UCSD-AML1 (cell line): ENCODE results near the gene TFF3.

Source experiments
- DNase-seq: peaks from one replicate; lab custom pipeline; 2025; ENCODE audit not compliant: unreplicated experiment; lab: John Stamatoyannopoulos, UW

Gene TFF3

DNA sequence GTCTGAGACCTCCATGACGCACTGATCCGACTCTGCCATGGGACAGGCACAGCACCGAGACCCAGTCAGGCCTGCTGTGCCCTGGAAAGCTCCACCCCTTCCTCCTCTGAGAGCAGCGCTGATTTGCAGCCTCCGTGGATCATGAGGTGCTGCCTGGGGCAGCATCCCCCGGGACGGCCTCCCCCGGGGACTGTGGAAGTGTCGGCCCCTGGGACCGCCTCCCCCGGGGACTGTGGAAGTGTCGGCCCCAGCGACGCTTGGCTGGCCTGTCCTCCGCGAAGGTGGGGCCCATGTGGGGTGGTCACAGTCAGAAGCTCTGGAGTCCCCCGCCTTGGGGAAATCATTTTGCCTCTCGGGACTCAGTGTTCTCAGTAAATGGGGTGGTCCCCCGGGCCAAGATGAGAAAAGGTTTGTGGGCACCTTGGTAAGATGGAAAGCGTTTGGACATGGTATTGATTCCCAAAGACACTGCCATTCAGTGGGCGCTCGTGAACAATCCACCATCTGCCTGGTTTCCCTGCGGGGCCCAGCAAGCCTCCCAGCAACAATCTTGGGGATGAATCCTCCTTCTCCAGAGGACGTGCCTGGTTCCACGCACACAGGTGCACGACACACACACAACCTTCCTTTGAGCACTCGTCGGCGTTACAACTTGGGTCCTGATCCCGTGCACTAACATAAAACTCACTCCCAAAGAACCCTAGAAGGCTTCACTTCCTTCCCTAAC is 32.6 kb upstream of the TFF3 start:
- DNase-seq: no peak

DNA sequence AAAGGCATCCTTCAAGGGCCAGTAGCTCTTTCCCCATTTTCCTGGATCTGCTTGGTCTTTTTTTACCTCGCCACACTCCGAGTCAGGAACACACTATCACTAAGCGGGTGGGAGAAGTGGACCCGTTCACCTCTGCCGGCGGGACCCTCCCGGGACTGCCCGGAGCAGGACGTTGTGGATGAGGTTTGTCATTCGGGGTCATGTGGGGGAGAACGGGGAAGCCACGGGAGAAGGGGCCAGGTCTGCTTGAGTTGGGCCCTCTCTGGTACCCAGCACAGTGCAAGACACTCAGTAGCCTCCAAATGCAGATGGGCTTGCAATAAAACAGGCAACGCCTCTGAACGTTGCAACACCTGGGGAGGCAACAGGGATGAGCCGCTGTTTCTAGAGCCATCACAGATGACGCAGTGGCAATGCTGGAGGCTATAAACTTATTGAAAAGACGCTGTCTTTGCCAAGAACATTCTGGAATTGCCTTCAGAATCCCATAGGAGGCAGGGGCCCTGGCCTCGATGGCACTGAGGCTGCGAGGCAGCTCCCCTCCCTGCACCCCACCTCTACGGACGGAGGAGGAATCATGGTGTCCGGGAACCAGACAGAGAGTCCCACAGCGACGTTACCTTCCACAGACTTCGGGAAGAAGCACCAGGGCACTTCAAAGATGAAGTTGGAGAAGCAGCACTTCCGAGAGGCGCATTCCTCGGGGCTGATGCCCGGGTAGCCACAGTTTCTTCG is 31.8 kb upstream of the TFF3 start:
- DNase-seq: no peak

DNA sequence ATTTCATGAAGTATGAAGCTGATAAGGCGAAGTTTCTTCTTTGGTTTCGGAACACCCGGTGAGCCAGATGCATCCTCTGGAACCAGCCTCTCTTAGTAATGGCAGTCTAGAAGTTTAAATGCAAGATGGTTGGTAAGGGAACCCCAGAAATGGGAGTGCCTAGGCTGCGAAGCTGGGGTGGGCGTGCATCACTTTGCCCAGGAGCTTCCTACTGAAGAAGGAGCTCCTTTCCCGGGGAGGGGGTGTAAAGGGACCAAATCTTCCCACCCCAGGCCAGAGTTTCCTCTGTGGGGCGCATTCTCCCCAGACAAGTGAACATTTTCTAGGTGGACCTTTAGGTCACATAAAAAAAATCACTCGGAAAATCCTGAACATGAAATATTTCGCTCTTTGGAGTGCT is 31.2 kb upstream of the TFF3 start:
- DNase-seq: no peak

DNA sequence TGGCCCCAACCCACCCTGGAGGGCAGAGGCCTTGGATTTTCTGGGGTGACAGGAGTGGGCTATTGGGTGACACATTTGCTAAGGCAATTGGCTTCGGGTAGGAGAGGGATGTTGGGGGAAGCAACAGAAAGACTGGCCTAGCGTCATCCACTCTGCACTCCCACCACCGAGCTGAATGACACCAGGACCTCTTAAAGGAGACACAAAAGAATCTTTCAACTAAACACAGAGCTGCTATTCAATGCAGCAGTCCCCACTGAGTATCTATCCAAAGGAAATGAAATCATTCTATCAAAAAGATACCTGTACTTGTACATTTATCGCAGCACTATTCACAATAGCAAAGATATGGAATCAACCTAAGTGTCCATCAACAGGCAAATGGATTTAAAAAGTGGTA is 29.4 kb upstream of the TFF3 start:
- no peak for DNase-seq

DNA sequence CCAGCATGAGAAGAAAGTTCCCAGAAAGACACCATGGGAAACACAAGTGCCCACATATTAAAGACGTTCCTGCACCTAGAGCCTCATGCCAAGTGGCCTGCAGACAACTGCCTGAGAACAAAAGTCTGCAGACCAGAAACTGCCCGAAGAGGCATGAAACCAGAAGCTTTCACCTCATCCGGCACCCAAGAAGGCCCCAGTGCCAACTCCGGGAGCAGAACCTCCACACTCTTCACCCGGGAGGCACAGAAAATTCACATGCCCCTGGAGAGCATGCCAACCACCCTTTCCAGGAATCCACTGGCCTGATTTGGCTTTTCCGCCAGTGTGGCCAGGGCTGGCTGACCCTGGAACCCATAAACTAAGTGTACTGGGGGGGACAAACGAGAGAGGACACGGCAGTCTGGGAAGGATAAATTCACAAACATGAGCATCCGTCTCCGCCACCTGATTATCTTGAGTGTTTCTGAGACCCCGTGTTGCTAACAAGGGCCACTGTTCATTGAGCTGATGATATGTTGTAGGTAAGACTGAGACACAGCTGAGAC is 28.8 kb upstream of the TFF3 start:
- DNase-seq: no peak

DNA sequence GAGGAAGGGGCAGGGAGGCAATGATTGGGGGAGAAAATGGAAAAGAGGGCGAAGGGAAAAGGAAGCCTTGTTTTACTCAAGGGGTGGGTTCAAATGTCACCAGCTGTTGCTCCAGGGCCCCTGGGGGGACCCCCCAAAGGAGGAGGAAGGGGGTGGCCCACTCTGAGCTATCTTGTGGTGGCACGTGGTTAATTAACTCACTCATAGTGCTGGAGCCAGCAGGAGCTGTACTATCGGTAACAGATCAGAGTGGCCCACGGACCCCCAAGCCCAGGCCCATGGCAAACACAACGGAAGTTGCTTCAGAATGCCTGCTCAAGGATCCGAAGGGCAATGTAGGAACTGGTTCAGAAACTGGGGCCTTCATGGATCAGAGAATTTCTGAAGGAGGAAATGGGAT is 28.3 kb upstream of the TFF3 start:
- no peak for DNase-seq

DNA sequence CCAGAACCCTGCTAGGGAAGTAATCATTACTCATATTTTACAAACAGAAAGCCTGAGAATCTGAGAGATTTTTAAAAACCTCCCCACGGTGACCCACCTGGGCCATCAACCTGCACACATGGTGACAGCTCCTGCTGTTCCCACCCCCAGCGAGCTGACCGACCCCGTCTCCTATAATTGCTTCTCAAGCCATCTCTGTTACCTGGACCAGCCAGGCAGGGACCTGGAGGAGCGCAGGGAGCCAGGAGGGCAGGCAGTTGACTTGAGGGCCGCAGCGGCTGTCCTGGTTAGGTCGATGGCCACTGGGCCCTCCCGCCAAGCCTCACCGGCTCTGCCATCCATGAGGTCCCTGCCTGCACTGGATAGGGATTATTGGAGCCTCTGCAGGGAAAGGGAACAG is 27.9 kb upstream of the TFF3 start:
- no peak for DNase-seq

DNA sequence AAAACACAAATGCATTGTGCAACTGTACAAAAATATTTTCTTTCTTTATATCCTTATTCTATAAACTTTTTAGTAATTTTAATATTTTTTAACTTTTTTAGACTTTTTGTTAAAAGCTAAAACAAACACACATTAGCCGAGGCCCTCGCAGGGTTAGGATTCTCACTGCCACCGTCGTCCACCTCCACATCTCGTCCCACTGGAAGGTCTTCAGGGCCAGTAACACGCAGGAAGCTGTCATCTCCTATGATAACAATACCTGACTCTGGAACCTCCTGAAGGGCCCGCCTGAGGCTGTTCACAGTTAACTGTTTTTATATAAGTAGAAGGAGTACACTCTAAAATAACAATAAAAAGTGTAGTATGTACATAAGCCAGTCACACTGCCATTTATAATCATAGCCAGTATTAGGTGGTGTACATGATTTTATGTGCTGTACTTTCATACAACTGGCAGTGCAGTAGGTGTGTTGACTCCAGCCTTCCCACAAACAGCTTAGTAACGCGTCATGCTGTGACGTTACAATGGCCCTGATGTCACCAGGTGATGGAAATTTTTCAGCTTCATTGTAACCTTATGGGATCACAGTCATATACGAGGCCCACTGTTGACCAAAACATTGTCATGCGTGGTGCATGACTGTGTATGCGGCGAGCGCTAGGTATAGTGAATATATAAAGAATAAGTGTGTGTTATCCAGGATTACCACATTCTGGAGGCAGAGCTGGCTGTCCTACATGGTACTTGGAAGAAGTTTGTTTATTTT is 26.8 kb upstream of the TFF3 start:
- DNase-seq: no peak

DNA sequence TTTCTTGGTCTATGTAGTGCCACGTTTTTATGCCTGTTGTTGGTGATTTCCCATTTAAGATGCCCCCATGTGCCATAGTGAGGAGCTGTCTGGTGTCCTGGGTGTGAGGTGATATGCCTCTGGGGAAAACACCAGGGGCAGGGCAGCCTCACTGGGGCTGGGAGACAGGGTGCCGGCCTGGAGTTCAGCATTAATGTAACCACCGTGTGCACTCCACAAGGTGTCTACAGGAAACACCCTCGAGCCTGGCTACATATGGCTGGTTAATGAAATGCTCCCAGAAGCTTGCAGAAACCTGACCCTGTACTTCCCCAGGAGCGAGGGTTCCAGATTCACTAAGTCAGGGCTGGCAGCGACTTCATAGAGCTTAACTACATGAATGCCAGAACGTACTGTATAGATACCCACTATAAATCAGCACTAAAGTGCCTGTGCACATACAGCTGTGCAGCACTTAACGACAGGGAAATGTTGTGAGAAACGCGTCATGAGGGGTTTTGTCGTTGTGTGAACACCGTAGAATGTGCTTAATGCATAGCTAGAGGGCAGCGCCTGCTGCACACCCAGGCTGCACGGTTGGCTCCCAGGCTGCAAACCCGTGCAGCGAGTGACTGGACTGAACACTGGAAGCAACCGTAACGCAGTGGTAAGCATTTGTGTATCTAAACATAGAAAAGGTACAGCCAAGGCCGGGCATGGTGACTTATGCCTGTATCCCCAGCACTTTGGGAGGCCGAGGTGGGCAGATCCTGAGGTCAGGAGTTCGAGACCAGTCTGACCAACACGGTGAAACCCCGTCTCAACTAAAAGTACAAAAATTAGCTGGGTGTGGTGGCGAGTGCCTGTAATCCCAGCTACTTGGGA is 25.2 kb upstream of the TFF3 start:
- DNase-seq: no peak

DNA sequence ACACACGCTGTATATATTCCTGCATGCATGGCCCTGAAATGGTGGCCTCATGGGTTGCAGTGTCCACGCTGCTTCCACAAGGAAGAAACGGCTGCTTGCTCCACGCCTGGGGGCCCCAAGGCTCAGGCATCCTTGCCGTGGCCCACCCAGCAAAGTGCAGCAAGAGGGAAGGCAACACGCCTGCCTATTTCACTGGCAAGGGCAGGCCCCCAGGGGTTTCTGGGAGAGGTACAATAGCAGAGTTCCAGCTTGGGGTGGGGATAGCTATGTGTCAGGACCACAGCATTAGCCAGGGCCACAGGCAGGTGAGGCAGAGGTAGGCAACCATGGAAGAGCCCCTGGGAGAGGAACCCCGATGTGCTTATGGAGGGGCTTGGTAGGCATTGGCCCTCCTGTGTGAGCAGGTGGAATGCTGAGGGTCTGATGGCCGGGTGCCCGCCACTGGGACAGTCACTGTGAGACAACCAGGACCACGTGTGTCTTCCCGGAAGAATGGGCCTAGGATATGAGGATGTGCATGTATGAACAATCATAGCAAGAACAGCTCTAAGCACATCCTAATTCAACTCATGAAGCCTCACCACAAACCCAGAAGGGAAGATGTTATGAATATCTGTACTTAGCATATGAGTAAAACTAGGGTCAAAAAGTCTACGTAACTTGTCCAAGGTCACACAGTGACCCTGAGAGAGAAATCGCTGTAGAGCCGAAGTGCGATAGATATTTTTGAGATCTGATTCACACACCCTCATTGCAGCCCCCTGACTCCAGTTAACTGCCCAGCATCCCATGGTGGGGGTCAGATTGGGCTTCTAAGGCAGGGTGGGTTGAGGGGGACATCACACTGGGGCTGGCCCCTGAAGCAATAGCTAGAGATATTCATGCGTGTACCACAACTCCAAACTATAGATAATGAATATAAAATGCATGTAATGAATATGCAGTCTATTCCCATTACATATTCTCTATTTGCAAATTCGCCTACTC is 23.8 kb upstream of the TFF3 start:
- no peak for DNase-seq

DNA sequence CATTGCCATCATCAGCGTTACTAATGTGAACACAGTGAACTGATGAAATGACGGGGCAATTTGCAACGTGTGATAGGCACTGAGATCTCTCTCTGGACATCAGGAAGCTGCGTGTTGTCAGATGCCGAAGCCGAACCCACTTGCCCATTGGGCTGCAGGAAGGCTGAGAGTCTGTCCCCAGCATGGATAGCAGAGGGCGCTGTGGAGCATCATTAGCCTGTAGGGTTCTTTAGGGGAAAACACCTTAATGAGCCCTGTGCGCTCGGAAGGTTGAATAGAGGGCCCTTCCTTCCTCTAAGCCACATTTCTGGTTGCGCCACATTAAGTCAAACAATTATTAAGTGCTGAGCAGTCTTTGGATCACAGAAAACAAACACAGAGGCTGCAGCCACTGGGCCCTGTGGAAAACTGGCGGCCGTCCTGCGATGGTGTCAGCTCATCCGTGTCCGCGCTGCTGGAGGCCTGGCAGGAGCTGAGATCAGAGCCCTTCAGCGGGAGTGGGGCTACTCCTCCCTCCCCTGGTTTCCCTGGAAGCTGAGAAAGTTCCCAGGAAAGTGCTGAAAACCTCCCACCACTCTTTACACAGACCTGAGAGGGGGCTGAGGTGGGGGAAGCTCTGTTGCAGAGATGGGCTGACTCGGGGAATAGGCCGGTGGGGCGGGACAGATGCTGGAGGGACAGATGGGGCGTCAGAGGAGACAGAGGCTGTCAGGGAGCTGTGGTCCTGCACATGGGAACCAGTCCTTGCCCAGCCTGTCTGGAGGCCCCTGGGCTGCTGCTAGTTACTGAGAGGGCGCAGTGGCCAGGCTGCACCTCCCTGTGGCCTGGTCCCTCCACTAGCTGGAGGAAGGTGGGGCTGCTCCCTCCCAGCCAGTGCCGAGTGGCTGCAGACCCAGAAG is 22.9 kb upstream of the TFF3 start:
- DNase-seq: peak; percentile 75

DNA sequence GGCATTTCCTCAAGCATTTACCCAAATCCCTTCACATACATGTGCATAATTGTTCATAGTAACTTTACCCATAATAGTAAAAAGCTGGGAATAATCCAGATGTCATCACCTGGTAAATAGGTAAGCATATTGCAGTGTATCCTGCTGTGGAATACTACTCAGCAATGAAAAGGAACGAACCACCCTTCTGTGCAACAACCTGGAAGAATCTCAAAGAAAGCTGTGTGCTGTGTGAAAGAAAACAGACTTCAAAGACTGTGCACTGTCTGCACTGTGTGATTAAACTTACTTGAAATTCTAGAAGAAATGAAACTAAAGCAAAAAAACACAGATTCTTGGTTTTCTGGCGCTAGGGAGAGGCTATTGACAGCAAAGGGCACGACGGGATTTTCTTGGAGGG is 22.1 kb upstream of the TFF3 start:
- no peak for DNase-seq

DNA sequence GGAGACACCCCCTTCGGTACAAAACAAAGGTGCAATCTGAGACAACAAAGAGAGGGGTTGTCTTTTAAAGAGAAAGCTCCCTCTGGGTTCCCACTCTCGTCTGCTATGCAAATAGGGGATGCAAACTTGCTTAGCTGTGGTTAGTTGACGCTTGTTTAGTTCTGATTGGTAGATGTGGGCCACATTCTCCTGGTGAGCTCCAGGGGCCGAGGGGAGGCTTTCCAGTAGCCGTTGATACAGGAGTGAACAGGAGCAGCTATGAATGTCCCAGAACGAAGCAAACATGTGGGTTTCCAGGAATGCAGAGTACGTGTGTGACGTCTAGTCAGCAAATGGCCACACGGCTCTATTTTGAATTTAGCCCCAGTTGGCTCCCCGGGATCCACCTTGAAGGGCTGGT is 20.8 kb upstream of the TFF3 start:
- no peak for DNase-seq

DNA sequence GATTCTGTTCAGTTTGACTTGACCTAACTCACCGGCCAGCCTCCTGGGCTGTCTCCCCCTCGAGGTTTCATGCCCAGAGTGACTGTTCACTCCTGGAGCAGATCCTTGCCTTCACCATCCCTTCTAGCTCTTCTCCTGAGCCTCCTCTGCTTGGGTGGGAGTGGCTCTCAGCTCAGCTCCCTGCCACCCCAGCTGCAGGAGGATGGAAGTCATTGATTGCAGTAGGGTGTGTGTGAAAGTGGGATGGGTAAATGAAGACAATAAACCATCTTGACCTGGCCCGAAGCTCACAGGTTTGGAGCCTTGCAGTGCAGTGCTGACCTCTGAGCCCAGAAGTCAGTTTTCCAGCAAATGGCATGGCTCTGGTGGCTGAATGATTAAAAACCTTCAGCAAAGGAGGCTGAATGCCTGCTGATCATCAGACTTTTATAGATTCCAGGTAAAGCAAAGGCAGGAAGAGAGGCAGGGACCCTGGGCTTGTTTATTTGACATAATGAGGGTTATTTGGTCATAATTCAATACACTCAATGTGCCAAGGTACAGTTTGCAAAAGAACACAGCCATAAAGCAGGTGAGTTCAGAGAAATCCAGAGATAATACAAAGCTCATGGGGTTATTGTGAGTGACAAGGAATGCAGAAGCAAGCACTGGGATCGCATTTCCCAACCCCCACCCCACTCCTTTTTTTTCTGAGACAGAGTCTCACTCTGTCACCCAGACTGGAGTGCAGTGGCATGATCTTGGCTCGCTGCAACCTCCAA is 17.5 kb upstream of the TFF3 start:
- no peak for DNase-seq

DNA sequence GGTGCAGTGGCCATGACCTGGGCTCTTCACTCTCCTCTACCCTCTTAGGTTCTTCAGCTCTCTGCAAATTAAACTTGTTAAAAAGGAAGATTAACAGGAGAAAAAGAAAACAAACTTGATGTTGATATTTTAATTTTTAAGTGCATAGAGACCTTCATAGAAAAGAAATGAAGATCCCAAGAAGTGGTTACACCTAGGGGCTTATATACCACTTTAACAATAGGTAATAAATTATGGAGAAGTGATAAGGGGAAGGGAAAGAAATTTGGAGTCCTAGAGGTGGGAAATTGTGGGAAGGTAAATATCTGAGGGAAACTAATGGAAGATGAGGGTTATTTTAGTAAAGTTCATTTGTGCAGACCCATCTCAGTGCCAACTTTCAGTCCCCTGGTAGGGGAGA is 16.5 kb upstream of the TFF3 start:
- no peak for DNase-seq

DNA sequence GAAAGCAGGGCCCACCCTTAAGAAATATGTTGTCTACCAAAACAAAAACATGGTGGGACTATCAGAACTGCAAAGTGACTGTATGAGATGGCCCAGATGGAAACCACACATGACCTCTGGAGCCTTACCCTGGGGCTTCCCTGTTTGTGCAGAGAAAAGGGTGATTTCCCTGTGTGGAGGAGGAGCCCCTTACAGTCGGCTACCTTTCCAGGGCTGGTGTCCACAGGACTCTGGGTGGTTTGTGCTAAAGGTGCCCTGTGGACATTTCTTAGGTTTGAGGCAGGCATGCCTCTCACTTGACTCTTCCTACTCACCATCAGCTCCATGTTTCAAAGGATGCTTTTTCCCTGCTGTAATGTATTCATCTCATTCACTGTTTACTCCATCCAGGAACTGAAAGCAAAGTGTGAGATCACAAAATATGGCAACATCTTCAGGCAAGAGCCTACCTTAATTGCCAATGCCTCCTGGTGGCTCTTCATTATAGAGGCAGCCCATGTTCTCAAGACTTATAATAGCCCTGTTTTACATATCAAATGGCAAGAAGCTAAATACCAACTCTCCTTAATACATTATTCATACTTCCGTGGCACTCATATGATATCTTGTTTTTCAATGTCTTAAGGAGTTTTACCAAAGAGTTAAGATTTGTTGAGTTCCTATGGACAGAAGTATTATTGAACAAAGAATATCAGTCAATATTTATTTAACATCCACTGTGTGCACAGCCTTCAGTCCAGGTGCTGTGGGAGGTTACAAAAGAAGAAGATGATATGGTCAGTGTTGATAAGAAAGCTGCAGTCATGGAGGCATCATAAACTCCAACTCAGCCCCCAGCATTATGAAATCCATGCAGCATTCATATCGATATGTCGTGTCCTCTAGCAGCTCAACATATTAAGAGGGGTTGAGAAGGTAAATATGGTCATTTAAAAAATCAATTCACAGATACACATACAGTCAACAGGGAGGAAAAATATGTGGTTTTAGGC is 15.5 kb upstream of the TFF3 start:
- DNase-seq: no peak

DNA sequence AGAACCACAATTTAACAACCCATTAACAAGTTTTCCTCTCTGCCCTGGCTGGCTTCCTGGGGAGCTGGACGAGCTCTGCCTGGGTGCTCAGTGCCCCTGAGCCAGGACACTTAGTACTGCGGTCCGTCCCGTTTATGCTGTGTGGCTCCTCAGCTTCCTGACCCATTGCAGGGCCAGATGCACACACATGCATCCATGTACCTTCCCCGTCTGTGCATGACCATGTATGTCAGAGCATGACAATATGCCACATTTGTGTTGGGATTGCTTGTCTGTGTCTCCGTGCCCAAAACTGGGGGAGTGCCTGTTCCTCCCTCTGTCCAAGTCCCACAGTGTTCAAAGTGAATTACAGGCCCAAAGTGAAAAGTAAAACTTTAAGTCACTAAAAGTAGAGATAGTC is 9.7 kb upstream of the TFF3 start:
- no peak for DNase-seq
